Cardiac fibroblast (primary cell): ENCODE measurements around the gene ITGA2.

Experiments
- DNase-seq, 2 donors: peaks; one replicate each; pipeline versions ENCODE4 v3.0.0 to v3.0.0-alpha.2; 2010; ENCODE audit warnings: low read depth in 2 of 2
- H3K4me3 ChIP-seq, 2 donors: replicated peaks in 1 of 2; 1 replicate in 1 of 2; 2 replicates in 1 of 2; pipeline ENCODE4 v1.5.1; 2011; ENCODE audit warnings: low read depth in 2 of 2, low read length in 2 of 2, mild to moderate bottlenecking in 2 of 2, moderate library complexity in 1 of 2
- CTCF ChIP-seq: IDR thresholded peaks from one replicate; pipeline ENCODE4 v1.5.1; 2011; ENCODE audit warnings: low read depth, mild to moderate bottlenecking, low read length, inconsistent platforms

ITGA2 gene

GRCh38 chr5:53041071-53041692 is 52.0 kb downstream of the ITGA2 start:
- H3K4me3 ChIP-seq: peak overlapping the region in 1 of 2 donors; percentile 15
- DNase-seq: peak; percentile 56 to 57
- TF ChIP-seq CTCF: no peak

- no peak overlapping the region for H3K4me3 ChIP-seq
- TF ChIP-seq CTCF: no peak
- DNase-seq: no peak
Observed at GRCh38 chr5:53041740-53042139, 52.6 kb downstream of the ITGA2 start.

GRCh38 chr5:53045263-53045662 is 56.1 kb downstream of the ITGA2 start:
- peak in 1 of 2 donors; percentile 20 for DNase-seq
- H3K4me3 ChIP-seq: no peak overlapping the region
- no peak for TF ChIP-seq CTCF

GRCh38 chr5:53048248-53048647 is 59.1 kb downstream of the ITGA2 start:
- no peak for TF ChIP-seq CTCF
- H3K4me3 ChIP-seq: no peak overlapping the region
- no peak for DNase-seq

GRCh38 chr5:53052499-53052898 is 63.3 kb downstream of the ITGA2 start:
- no peak for TF ChIP-seq CTCF
- H3K4me3 ChIP-seq: no peak overlapping the region
- DNase-seq: no peak

- DNase-seq: no peak
- no peak for TF ChIP-seq CTCF
- no peak overlapping the region for H3K4me3 ChIP-seq
Observed at GRCh38 chr5:53053364-53053763, 64.2 kb downstream of the ITGA2 start.

GRCh38 chr5:53055365-53055764 is 66.2 kb downstream of the ITGA2 start:
- DNase-seq: no peak
- TF ChIP-seq CTCF: no peak
- H3K4me3 ChIP-seq: no peak overlapping the region
